Activated CD8-positive, alpha-beta T cell treated with anti-CD3 and anti-CD28 coated beads for 36 hours (primary cell): ENCODE measurements around the gene LAMA1. TPM values are rescaled to one million over a fixed set of nuclear protein-coding genes. Genes with fewer than 3 reads are reported as not detected.
"Not testable (repeated sequence)": the region's sequence is repeated elsewhere in the genome, so short reads cannot be mapped to it uniquely, and the experiment has no call there.

ENCODE experiments used
- ATAC-seq: fragments of 200-7000 bp; cut with Tn5 transposase; one replicate; pipeline ENCODE4 v1.10.0; 2021; ENCODE audit warnings: mild to moderate bottlenecking, moderate library complexity
- CTCF ChIA-PET: fragments of 350-600 bp; sonication (Branson Sonifier 250); formaldehyde crosslinking; loops from one replicate; lab custom pipeline; 2021; ENCODE audit warnings: antibody characterized with exemption; lab: Charles Lee
- POLR2A ChIA-PET: fragments of 350-600 bp; sonication (Branson Sonifier 250); formaldehyde crosslinking; loops from one replicate; lab custom pipeline; 2021; ENCODE audit warnings: antibody characterized with exemption; lab: Charles Lee
- DNase-seq: peaks from one replicate; pipeline ENCODE4 v3.0.0-alpha.2; 2020
- H3K27ac Mint-ChIP-seq: one replicate; pipeline ENCODE4 v1.8.0; 2021; ENCODE audit warnings: mild to moderate bottlenecking, mixed read lengths
- H3K27me3 Mint-ChIP-seq: one replicate; pipeline ENCODE4 v1.8.0; 2021; ENCODE audit warnings: mixed read lengths
- H3K36me3 Mint-ChIP-seq: one replicate; pipeline ENCODE4 v1.8.0; 2021; ENCODE audit warnings: low read depth, mixed read lengths
- H3K4me1 Mint-ChIP-seq: one replicate; pipeline ENCODE4 v1.8.0; 2021; ENCODE audit warnings: low read depth, mixed read lengths
- H3K4me3 Mint-ChIP-seq: one replicate; pipeline ENCODE4 v1.8.0; 2021; ENCODE audit warnings: mild to moderate bottlenecking, moderate library complexity, mixed read lengths
- H3K9me3 Mint-ChIP-seq: one replicate; pipeline ENCODE4 v1.8.0; 2021; ENCODE audit warnings: mixed read lengths
- intact Hi-C: fragments of 100-400 bp; cut with micrococcal nuclease; formaldehyde crosslinking; loops from one replicate; pipeline ENCODE4 v1.10.0; 2022
- total RNA-seq, 2 experiments: library from RNA; stranded (reverse); gene quantifications; one replicate each; pipeline ENCODE4 v1.2.3, GENCODE V29; 2021
- TF ChIP-seq, protein P1 (sequence below): fragments of 200-600 bp; IDR thresholded peaks from one replicate; pipeline ENCODE4 v1.8.0; 2022; ENCODE audit warnings: antibody characterized with exemption, mild to moderate bottlenecking

Gene LAMA1
- total RNA-seq, 2 experiments from 2014 or later, result not detected

DNA sequence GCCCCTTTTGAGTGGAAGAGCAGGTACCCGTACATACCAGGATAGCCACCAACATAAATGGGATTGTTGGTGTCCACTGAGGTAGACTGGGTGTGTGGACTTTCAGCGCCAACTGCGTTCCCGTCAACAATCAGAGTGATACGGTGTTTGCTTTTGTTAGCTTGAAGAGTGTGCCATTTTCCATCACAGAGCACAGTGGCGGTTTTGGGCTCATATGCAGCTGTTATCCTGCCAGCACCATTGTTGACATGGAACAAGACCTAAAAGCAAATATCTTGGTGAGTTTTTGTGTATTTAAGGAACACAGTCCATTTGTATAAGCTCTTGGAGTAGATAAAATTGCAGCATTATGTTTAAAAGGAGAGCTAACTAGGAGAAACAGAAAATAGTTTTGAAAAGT is 174.5 kb downstream of the LAMA1 start:
- H3K27me3 Mint-ChIP-seq, result peaks cover 1% of the 10 kb centered on the region
- CTCF ChIA-PET, result no interaction called here
- no peaks in the 10 kb centered on the region for H3K4me1 Mint-ChIP-seq
- H3K36me3 Mint-ChIP-seq, result no peaks in the 10 kb centered on the region
- DNase-seq (no peak), ATAC-seq (no peak)
- TF ChIP-seq, protein P1, sequence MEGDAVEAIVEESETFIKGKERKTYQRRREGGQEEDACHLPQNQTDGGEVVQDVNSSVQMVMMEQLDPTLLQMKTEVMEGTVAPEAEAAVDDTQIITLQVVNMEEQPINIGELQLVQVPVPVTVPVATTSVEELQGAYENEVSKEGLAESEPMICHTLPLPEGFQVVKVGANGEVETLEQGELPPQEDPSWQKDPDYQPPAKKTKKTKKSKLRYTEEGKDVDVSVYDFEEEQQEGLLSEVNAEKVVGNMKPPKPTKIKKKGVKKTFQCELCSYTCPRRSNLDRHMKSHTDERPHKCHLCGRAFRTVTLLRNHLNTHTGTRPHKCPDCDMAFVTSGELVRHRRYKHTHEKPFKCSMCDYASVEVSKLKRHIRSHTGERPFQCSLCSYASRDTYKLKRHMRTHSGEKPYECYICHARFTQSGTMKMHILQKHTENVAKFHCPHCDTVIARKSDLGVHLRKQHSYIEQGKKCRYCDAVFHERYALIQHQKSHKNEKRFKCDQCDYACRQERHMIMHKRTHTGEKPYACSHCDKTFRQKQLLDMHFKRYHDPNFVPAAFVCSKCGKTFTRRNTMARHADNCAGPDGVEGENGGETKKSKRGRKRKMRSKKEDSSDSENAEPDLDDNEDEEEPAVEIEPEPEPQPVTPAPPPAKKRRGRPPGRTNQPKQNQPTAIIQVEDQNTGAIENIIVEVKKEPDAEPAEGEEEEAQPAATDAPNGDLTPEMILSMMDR, result no peak
- H3K9me3 Mint-ChIP-seq, result no peaks in the 10 kb centered on the region
- POLR2A ChIA-PET, result no interaction called here
- H3K27ac Mint-ChIP-seq, result no peak overlapping the region
- intact Hi-C loops, result no loop called here
- no peak overlapping the region for H3K4me3 Mint-ChIP-seq

DNA sequence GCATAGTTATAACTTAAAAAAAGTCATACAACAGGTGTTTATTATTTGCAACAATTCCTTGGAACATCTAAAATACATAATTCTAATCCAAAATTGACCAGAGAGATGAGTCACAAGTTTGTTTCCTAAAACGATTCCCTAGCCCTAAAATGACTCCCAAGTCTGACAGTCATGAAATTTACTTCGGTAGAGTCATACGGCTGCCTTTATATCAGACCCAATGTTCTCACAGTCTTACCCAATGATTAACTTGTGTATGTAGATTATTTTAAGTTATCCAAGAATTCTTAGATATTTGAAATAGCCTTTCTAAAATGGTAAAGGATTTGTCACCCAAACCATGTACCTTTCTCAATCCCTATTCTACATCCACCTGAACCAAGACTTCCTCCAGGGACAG is 174.9 kb downstream of the LAMA1 start:
- H3K9me3 Mint-ChIP-seq, result peaks cover 2% of the 10 kb centered on the region
- H3K27me3 Mint-ChIP-seq, result peaks cover 4% of the 10 kb centered on the region
- POLR2A ChIA-PET, result no interaction called here

DNA sequence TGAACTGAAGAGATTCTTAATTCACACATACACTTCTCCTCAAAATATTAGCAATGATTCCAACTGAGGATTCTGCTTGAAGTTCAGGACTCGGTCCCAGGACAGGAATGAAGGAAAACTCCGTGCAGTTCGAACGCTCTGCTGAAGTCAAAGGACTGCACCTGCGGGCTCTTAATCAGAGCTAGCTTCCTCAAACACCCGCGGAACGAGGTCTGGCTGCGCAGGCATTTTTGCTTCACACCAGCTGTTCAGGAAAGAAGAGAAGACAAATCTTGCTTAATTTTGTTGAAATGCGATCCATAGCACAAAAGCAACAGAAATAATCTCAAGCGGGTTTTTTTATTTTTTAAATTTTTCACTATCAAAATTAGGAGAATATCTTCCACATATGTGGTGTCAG is 175.6 kb downstream of the LAMA1 start:
- TF ChIP-seq, protein P1, result no peak
- Mint-ChIP-seq H3K27ac (no peak overlapping the region), H3K4me1 (no peaks in the 10 kb centered on the region), H3K36me3 (no peaks in the 10 kb centered on the region), H3K27me3 (peaks cover 6% of the 10 kb centered on the region), H3K4me3 (no peak overlapping the region), H3K9me3 (peaks cover 4% of the 10 kb centered on the region)
- DNase-seq, result no peak
- POLR2A ChIA-PET, result no interaction called here
- no peak for ATAC-seq
- intact Hi-C loops, result no loop called here
- CTCF ChIA-PET, result no interaction called here

More for the DNA sequence above, 174.9 kb downstream of the LAMA1 start:
- no peak overlapping the region for H3K4me3 Mint-ChIP-seq
- no peaks in the 10 kb centered on the region for H3K36me3 Mint-ChIP-seq
- no peak overlapping the region for H3K27ac Mint-ChIP-seq
- CTCF ChIA-PET, result no interaction called here
- ATAC-seq (no peak), DNase-seq (no peak)
- TF ChIP-seq, protein P1, result no peak
- intact Hi-C loops, result no loop called here
- no peaks in the 10 kb centered on the region for H3K4me1 Mint-ChIP-seq

DNA sequence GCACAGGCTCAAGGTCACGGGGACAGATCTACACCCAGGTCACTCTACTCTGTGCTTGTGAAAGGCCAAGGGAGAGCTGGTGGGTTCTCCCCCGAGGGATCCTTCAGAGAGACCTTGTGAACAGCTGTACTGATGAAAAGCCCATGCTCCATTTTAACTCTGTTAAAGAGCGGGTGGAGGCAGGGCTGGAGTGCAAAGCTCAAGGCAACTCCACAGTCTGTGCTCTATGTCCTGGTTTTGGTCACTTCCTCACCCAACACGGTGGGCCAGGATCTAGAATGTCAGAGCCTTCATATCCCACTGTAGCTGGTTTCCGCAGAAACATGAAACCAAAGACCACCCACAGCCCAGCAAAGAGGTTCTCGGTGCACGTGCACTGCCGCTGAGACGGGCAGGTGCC is 177.1 kb downstream of the LAMA1 start:
- intact Hi-C loops, result no loop called here
- Mint-ChIP-seq H3K36me3 (no peaks in the 10 kb centered on the region), H3K4me1 (no peaks in the 10 kb centered on the region), H3K4me3 (no peak overlapping the region), H3K27ac (no peak overlapping the region), H3K27me3 (peaks cover 6% of the 10 kb centered on the region), H3K9me3 (peaks cover 4% of the 10 kb centered on the region)
- TF ChIP-seq, protein P1, result no peak
- ChIA-PET CTCF (no interaction called here), POLR2A (no interaction called here)
- ATAC-seq (no peak), DNase-seq (no peak)

DNA sequence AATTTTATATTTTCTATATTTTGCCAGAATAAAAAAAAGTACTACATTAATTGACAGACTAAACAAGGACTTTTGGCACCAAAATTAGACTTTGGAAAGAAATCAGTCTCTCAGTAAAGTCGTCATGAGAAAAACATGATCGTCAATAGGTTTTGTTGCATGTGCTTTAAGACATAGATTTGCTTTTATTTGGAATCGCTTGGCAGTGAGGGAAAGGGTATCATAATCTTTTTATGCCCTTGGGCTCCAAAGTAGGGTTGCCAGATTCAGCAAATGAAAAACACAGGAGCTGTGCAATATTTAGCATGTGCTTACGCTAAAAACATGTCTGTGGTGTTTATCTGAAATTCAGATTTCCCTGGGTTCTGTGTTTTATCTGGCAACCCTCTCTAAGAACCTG is 177.6 kb downstream of the LAMA1 start:
- Mint-ChIP-seq H3K27me3 (peaks cover 6% of the 10 kb centered on the region), H3K27ac (no peak overlapping the region), H3K36me3 (no peaks in the 10 kb centered on the region), H3K9me3 (peaks cover 6% of the 10 kb centered on the region), H3K4me1 (no peaks in the 10 kb centered on the region), H3K4me3 (no peak overlapping the region)
- ATAC-seq (no peak), DNase-seq (no peak)
- ChIA-PET POLR2A (no interaction called here), CTCF (no interaction called here)
- intact Hi-C loops, result no loop called here
- TF ChIP-seq, protein P1, result no peak

DNA sequence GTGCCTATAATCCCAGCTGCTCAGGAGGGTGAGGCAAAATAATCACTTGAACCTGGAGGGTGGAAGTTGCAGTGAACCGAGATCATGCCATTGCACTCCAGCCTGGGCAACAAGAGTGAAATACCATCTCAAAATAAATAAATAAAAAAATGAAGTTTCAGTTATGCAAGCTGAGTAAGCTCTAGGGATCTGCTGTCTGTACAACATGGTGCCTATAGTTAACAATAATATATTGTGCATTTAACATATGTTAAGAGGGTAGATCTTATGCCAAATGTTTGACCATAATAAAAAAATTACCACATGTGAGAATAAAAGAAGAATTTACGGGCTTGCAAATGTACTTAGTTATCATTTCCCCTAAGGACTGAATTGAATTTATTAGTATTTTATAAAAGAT is 179.2 kb downstream of the LAMA1 start:
- not testable (repeated sequence) for DNase-seq, H3K36me3 Mint-ChIP-seq

More for the DNA sequence above, 179.2 kb downstream of the LAMA1 start:
- CTCF ChIA-PET, H3K27ac Mint-ChIP-seq, ATAC-seq, H3K4me1 Mint-ChIP-seq, POLR2A ChIA-PET, H3K9me3 Mint-ChIP-seq, H3K27me3 Mint-ChIP-seq, H3K4me3 Mint-ChIP-seq, intact Hi-C loops: not testable (repeated sequence)
